ENCODE results near the gene DEPDC5.
A peak's percentile ranks its signal among the peaks of the same experiment; 100 is the strongest.
"Not testable (repeated sequence)": the region's sequence is repeated elsewhere in the genome, so short reads cannot be mapped to it uniquely, and the experiment has no call there.

DEPDC5 gene

GRCh38 chr22:31753634-31754501 is at the start of gene DEPDC5:
Gene DEPDC5, plus strand, starts transcription at chr22:31754019. Its CDS starts 903 bp downstream, at chr22:31754922.
- DNase-seq, result peak; percentile 98

GRCh38 chr22:31707519-31707918 is 46.3 kb upstream of the DEPDC5 start:
- no peak for DNase-seq

- not testable (repeated sequence) for DNase-seq
These were observed 42.6 kb upstream of the DEPDC5 start for GRCh38 chr22:31711226-31711625.

- DNase-seq, result no peak
These were observed 38.6 kb upstream of the DEPDC5 start for GRCh38 chr22:31715147-31715778.

GRCh38 chr22:31719850-31720471 is 33.9 kb upstream of the DEPDC5 start:
- DNase-seq, result no peak

- no peak for DNase-seq
These were observed 30.1 kb upstream of the DEPDC5 start for GRCh38 chr22:31723723-31724122.

GRCh38 chr22:31726692-31727091 is 27.1 kb upstream of the DEPDC5 start:
- DNase-seq, result no peak

- DNase-seq, result no peak
These were observed 25.0 kb upstream of the DEPDC5 start for GRCh38 chr22:31728857-31729256.

- no peak for DNase-seq
These were observed 23.5 kb upstream of the DEPDC5 start for GRCh38 chr22:31730344-31730711.

- DNase-seq, result no peak
These were observed 21.6 kb upstream of the DEPDC5 start for GRCh38 chr22:31732089-31732829.

- DNase-seq, result no peak
These were observed 20.2 kb upstream of the DEPDC5 start for GRCh38 chr22:31733580-31734079.

GRCh38 chr22:31734512-31734911 is 19.3 kb upstream of the DEPDC5 start:
- no peak for DNase-seq

GRCh38 chr22:31736458-31736857 is 17.4 kb upstream of the DEPDC5 start:
- DNase-seq, result no peak

GRCh38 chr22:31737932-31738331 is 15.9 kb upstream of the DEPDC5 start:
- DNase-seq, result no peak

- DNase-seq, result no peak
These were observed 15.3 kb upstream of the DEPDC5 start for GRCh38 chr22:31738566-31738965.

GRCh38 chr22:31739795-31740201 is 14.0 kb upstream of the DEPDC5 start:
- DNase-seq, result no peak

GRCh38 chr22:31740314-31740713 is 13.5 kb upstream of the DEPDC5 start:
- DNase-seq, result not testable (repeated sequence)

GRCh38 chr22:31742115-31742514 is 11.7 kb upstream of the DEPDC5 start:
- DNase-seq, result no peak

- no peak for DNase-seq
These were observed 11.1 kb upstream of the DEPDC5 start for GRCh38 chr22:31742682-31743081.

GRCh38 chr22:31743871-31744270 is 9.9 kb upstream of the DEPDC5 start:
- DNase-seq, result no peak

- no peak for DNase-seq
These were observed 6.4 kb upstream of the DEPDC5 start for GRCh38 chr22:31747441-31747840.

GRCh38 chr22:31748490-31748889 is 5.3 kb upstream of the DEPDC5 start:
- no peak for DNase-seq
